ENCODE results near the gene SLC22A12.

SLC22A12 gene

DNA sequence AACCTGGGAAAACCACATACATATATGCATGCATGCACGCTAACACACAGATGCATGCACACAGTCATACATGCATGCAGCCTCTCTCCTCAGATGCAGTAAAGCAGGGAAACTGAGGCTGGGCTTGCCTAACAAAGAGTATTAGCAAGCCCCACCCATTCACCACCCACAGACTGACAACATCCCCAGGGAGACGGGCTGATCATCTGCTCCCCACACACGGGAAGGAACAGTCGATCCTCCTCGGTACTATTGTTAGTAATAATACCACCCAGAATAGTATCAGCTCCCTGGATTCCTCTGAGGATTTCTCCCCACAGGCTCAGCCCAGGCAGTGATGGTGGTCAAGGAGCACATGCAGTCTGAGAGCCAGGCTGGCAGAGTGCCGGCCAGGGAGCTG is 41.2 kb downstream of the SLC22A12 start:
- H3K18ac ChIP-seq (ENCODE audit: low read length): no peak overlapping the region
- H4K8ac ChIP-seq (ENCODE audit: low read depth, low read length): no peak overlapping the region
- no peak overlapping the region for H3K9ac ChIP-seq (ENCODE audit: low read depth, low read length, poor library complexity)
- H2AK5ac ChIP-seq (ENCODE audit: low read depth, low read length): no peak overlapping the region
- H3K27me3 ChIP-seq (ENCODE audit: control insufficient read depth in 3 of 3, insufficient read depth in 3 of 3, low read depth in 1 of 3, low read length in 3 of 3): peaks cover 0 to 4% (median 0%) of the 10 kb centered on the region in 3 experiments
- WGBS, 2 donors (ENCODE audit: extremely low coverage in 2 of 2, insufficient read length in 2 of 2, insufficient replicate concordance in 1 of 2): no CpG with 5 or more reads among the region's 6 CpGs
- H3K79me1 ChIP-seq (ENCODE audit: low read depth, low read length): peaks cover 5% of the 10 kb centered on the region
- no peak overlapping the region for H2BK5ac ChIP-seq (ENCODE audit: low read length)
- H2AFZ ChIP-seq (ENCODE audit: low read length): no peak overlapping the region
- H3K23ac ChIP-seq (ENCODE audit: low read depth, low read length, poor library complexity): no peak overlapping the region
- no peak for DNase-seq (ENCODE audit: low spot score)
- H3K36me3 ChIP-seq (replicated peaks in 1 of 2; ENCODE audit: control insufficient read depth in 2 of 2, insufficient read depth in 2 of 2, low read length in 2 of 2): peaks cover 0 to 8% of the 10 kb centered on the region in 2 donors
- H2BK12ac ChIP-seq (ENCODE audit: low read length): no peak overlapping the region
- H3K9me3 ChIP-seq (replicated peaks in 1 of 2; ENCODE audit: control insufficient read depth in 2 of 2, insufficient read depth in 1 of 2, low read depth in 1 of 2, low read length in 2 of 2): no peaks in the 10 kb centered on the region
- no peak overlapping the region for H3K4me3 ChIP-seq (ENCODE audit: low read length in 2 of 2)
- H3K27ac ChIP-seq (replicated peaks; ENCODE audit: low read length): no peak overlapping the region
- H3K14ac ChIP-seq (ENCODE audit: low read length): no peak overlapping the region
- no peak overlapping the region for H3K4ac ChIP-seq (ENCODE audit: low read length)
- H3K4me1 ChIP-seq (ENCODE audit: control insufficient read depth in 2 of 2, insufficient read depth in 1 of 2, low read depth in 1 of 2, low read length in 2 of 2): peaks cover 0 to 7% of the 10 kb centered on the region in 2 donors
- H2BK120ac ChIP-seq (ENCODE audit: low read depth, low read length): no peak overlapping the region
- no peak overlapping the region for H2BK15ac ChIP-seq (ENCODE audit: low read length)
- no peak overlapping the region for H3K4me2 ChIP-seq (ENCODE audit: insufficient read depth, low read length, poor library complexity, severe bottlenecking)
- H4K91ac ChIP-seq (ENCODE audit: low read depth, low read length, poor library complexity): no peak overlapping the region

- H3K36me3 ChIP-seq (replicated peaks in 1 of 2; ENCODE audit: control insufficient read depth in 2 of 2, insufficient read depth in 2 of 2, low read length in 2 of 2): peaks cover 0 to 8% of the 10 kb centered on the region in 2 donors
- H4K91ac ChIP-seq (ENCODE audit: low read depth, low read length, poor library complexity): no peak overlapping the region
- H2BK12ac ChIP-seq (ENCODE audit: low read length): no peak overlapping the region
- WGBS, 2 donors (ENCODE audit: extremely low coverage in 2 of 2, insufficient read length in 2 of 2, insufficient replicate concordance in 1 of 2): no CpG with 5 or more reads among the region's 10 CpGs
- DNase-seq (ENCODE audit: low spot score): no peak
- no peak overlapping the region for H2BK5ac ChIP-seq (ENCODE audit: low read length)
- H3K4me3 ChIP-seq (ENCODE audit: low read length in 2 of 2): no peak overlapping the region
- H2BK120ac ChIP-seq (ENCODE audit: low read depth, low read length): no peak overlapping the region
- no peak overlapping the region for H2BK15ac ChIP-seq (ENCODE audit: low read length)
- no peak overlapping the region for H3K27ac ChIP-seq (replicated peaks; ENCODE audit: low read length)
- no peak overlapping the region for H3K9ac ChIP-seq (ENCODE audit: low read depth, low read length, poor library complexity)
- peaks cover 0 to 4% (median 0%) of the 10 kb centered on the region in 3 experiments for H3K27me3 ChIP-seq (ENCODE audit: control insufficient read depth in 3 of 3, insufficient read depth in 3 of 3, low read depth in 1 of 3, low read length in 3 of 3)
- no peak overlapping the region for H3K14ac ChIP-seq (ENCODE audit: low read length)
- H2AK5ac ChIP-seq (ENCODE audit: low read depth, low read length): no peak overlapping the region
- no peaks in the 10 kb centered on the region for H3K9me3 ChIP-seq (replicated peaks in 1 of 2; ENCODE audit: control insufficient read depth in 2 of 2, insufficient read depth in 1 of 2, low read depth in 1 of 2, low read length in 2 of 2)
- no peak overlapping the region for H3K18ac ChIP-seq (ENCODE audit: low read length)
- H3K4me1 ChIP-seq (ENCODE audit: control insufficient read depth in 2 of 2, insufficient read depth in 1 of 2, low read depth in 1 of 2, low read length in 2 of 2): peaks cover 0 to 11% of the 10 kb centered on the region in 2 donors
- H3K4ac ChIP-seq (ENCODE audit: low read length): no peak overlapping the region
- no peak overlapping the region for H3K4me2 ChIP-seq (ENCODE audit: insufficient read depth, low read length, poor library complexity, severe bottlenecking)
- H4K8ac ChIP-seq (ENCODE audit: low read depth, low read length): no peak overlapping the region
- no peak overlapping the region for H2AFZ ChIP-seq (ENCODE audit: low read length)
- peaks cover 5% of the 10 kb centered on the region for H3K79me1 ChIP-seq (ENCODE audit: low read depth, low read length)
- H3K23ac ChIP-seq (ENCODE audit: low read depth, low read length, poor library complexity): no peak overlapping the region
Measured at GRCh38 chr11:64632654-64633053, 41.6 kb downstream of the SLC22A12 start.

DNA sequence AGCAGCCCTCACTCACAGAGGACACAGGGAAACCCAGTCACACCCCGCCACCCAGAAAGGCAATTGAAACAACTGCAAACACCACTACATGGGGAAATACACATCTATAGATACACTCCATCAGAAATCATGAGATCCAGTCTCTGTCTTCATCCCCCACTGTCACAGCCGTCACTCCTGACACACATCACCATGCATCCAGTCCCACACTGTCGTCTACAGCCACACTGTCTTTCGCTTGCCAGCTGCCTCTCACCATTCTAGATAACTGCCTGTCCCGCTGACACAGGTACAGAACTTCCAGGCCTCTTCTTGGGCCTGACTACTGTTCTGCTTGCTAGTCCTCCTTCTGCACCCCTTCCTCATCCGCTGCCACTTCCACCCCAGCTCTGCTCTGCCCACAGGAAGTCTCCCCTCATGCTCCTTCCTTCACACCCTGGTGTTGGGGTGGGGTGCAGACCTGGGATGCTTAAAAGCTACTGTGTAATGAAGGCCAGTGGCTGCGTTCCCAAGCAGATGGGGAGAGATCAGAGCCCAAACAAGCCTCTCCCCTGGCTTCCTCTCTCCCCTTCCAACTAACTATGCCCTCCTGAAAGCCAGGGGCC is 42.6 kb downstream of the SLC22A12 start:
- Histone ChIP-seq H3K36me3 (replicated peaks in 1 of 2; ENCODE audit: control insufficient read depth in 2 of 2, insufficient read depth in 2 of 2, low read length in 2 of 2) (peaks cover 0 to 8% of the 10 kb centered on the region in 2 donors), H3K18ac (ENCODE audit: low read length) (no peak overlapping the region), H3K27me3 (ENCODE audit: control insufficient read depth in 3 of 3, insufficient read depth in 3 of 3, low read depth in 1 of 3, low read length in 3 of 3) (peaks cover 0 to 4% (median 0%) of the 10 kb centered on the region in 3 experiments), H3K4me2 (ENCODE audit: insufficient read depth, low read length, poor library complexity, severe bottlenecking) (no peak overlapping the region), H2BK5ac (ENCODE audit: low read length) (no peak overlapping the region), H2BK12ac (ENCODE audit: low read length) (no peak overlapping the region), H4K91ac (ENCODE audit: low read depth, low read length, poor library complexity) (no peak overlapping the region), H3K9me3 (replicated peaks in 1 of 2; ENCODE audit: control insufficient read depth in 2 of 2, insufficient read depth in 1 of 2, low read depth in 1 of 2, low read length in 2 of 2) (no peaks in the 10 kb centered on the region), H3K27ac (replicated peaks; ENCODE audit: low read length) (no peak overlapping the region), H4K8ac (ENCODE audit: low read depth, low read length) (no peak overlapping the region), H3K9ac (ENCODE audit: low read depth, low read length, poor library complexity) (no peak overlapping the region), H2BK15ac (ENCODE audit: low read length) (no peak overlapping the region), H3K4me1 (ENCODE audit: control insufficient read depth in 2 of 2, insufficient read depth in 1 of 2, low read depth in 1 of 2, low read length in 2 of 2) (peaks cover 0 to 17% of the 10 kb centered on the region in 2 donors), H2AK5ac (ENCODE audit: low read depth, low read length) (no peak overlapping the region), H3K4me3 (ENCODE audit: low read length in 2 of 2) (no peak overlapping the region), H2AFZ (ENCODE audit: low read length) (no peak overlapping the region), H2BK120ac (ENCODE audit: low read depth, low read length) (no peak overlapping the region), H3K14ac (ENCODE audit: low read length) (no peak overlapping the region), H3K79me1 (ENCODE audit: low read depth, low read length) (peaks cover 5% of the 10 kb centered on the region), H3K4ac (ENCODE audit: low read length) (no peak overlapping the region), H3K23ac (ENCODE audit: low read depth, low read length, poor library complexity) (peak overlapping the region; percentile 18)
- no peak for DNase-seq (ENCODE audit: low spot score)
- no CpG with 5 or more reads among the region's 7 CpGs for WGBS, 2 donors (ENCODE audit: extremely low coverage in 2 of 2, insufficient read length in 2 of 2, insufficient replicate concordance in 1 of 2)

- peak overlapping the region; percentile 88 for H2AK5ac ChIP-seq (ENCODE audit: low read depth, low read length)
- H2BK120ac ChIP-seq (ENCODE audit: low read depth, low read length): no peak overlapping the region
- no peak overlapping the region for H3K14ac ChIP-seq (ENCODE audit: low read length)
- no peak overlapping the region for H2AFZ ChIP-seq (ENCODE audit: low read length)
- H2BK12ac ChIP-seq (ENCODE audit: low read length): no peak overlapping the region
- peak overlapping the region; percentile 85 for H3K4me2 ChIP-seq (ENCODE audit: insufficient read depth, low read length, poor library complexity, severe bottlenecking)
- H3K79me1 ChIP-seq (ENCODE audit: low read depth, low read length): peaks cover 12% of the 10 kb centered on the region
- H3K36me3 ChIP-seq (replicated peaks in 1 of 2; ENCODE audit: control insufficient read depth in 2 of 2, insufficient read depth in 2 of 2, low read length in 2 of 2): peaks cover 0 to 2% of the 10 kb centered on the region in 2 donors
- H2BK15ac ChIP-seq (ENCODE audit: low read length): peak overlapping the region; percentile 62
- peaks cover 6 to 28% (median 24%) of the 10 kb centered on the region in 3 experiments for H3K27me3 ChIP-seq (ENCODE audit: control insufficient read depth in 3 of 3, insufficient read depth in 3 of 3, low read depth in 1 of 3, low read length in 3 of 3)
- H3K9me3 ChIP-seq (replicated peaks in 1 of 2; ENCODE audit: control insufficient read depth in 2 of 2, insufficient read depth in 1 of 2, low read depth in 1 of 2, low read length in 2 of 2): peaks cover 2 to 3% of the 10 kb centered on the region in 2 donors
- H3K4me1 ChIP-seq (ENCODE audit: control insufficient read depth in 2 of 2, insufficient read depth in 1 of 2, low read depth in 1 of 2, low read length in 2 of 2): peaks cover 0 to 29% of the 10 kb centered on the region in 2 donors
- peak overlapping the region in 1 of 2 donors; percentile 73 for H3K4me3 ChIP-seq (ENCODE audit: low read length in 2 of 2)
- H3K9ac ChIP-seq (ENCODE audit: low read depth, low read length, poor library complexity): peak overlapping the region; percentile 84
- no peak for DNase-seq (ENCODE audit: low spot score)
- peak overlapping the region; percentile 40 for H3K23ac ChIP-seq (ENCODE audit: low read depth, low read length, poor library complexity)
- WGBS, 2 donors (ENCODE audit: extremely low coverage in 2 of 2, insufficient read length in 2 of 2, insufficient replicate concordance in 1 of 2): no CpG with 5 or more reads among the region's 15 CpGs
- H3K27ac ChIP-seq (replicated peaks; ENCODE audit: low read length): peak overlapping the region; percentile 48
- H3K18ac ChIP-seq (ENCODE audit: low read length): peak overlapping the region; percentile 93
- H4K8ac ChIP-seq (ENCODE audit: low read depth, low read length): peak overlapping the region; percentile 44
- no peak overlapping the region for H4K91ac ChIP-seq (ENCODE audit: low read depth, low read length, poor library complexity)
- no peak overlapping the region for H3K4ac ChIP-seq (ENCODE audit: low read length)
- H2BK5ac ChIP-seq (ENCODE audit: low read length): no peak overlapping the region
Measured at GRCh38 chr11:64637334-64638017, 46.5 kb downstream of the SLC22A12 start.
